SJCRH30 (cell line): ENCODE measurements around the gene NEUROD1. TPM values are rescaled to one million over a fixed set of nuclear protein-coding genes. Genes with fewer than 3 reads are reported as not detected.

Experiments used
- DNase-seq, 2 experiments: peaks; one replicate each; pipeline ENCODE4 v3.0.0-alpha.2; 2015 to 2020
- H3K27ac ChIP-seq: fragments of 250-450 bp; sonication (Bioruptor Pico); 2 replicates; pipeline ENCODE4 v1.5.1; 2020; ENCODE audit warnings: mild to moderate bottlenecking, moderate library complexity
- H3K27me3 ChIP-seq: fragments of 250-450 bp; sonication (Bioruptor Pico); 2 replicates; pipeline ENCODE4 v1.5.1; 2020; ENCODE audit warnings: mild to moderate bottlenecking, moderate library complexity
- H3K36me3 ChIP-seq: fragments of 250-450 bp; sonication (Bioruptor Pico); 2 replicates; pipeline ENCODE4 v1.5.1; 2020; ENCODE audit warnings: mild to moderate bottlenecking, moderate library complexity
- H3K4me1 ChIP-seq: fragments of 250-450 bp; sonication (Bioruptor Pico); 2 replicates; pipeline ENCODE4 v1.5.1; 2020; ENCODE audit warnings: mild to moderate bottlenecking, moderate library complexity
- H3K4me3 ChIP-seq: fragments of 250-450 bp; sonication (Bioruptor Pico); 2 replicates; pipeline ENCODE4 v1.5.1; 2020; ENCODE audit warnings: mild to moderate bottlenecking, moderate library complexity
- H3K9me3 ChIP-seq: fragments of 250-450 bp; sonication (Bioruptor Pico); replicated peaks from 2 replicates; pipeline ENCODE4 v1.5.1; 2020; ENCODE audit warnings: mild to moderate bottlenecking, moderate library complexity
- total RNA-seq: library from RNA; depleted of rRNA; stranded (reverse); fragments of >200 nt; shearing (Covaris generic); gene quantifications from 2 replicates; pipeline ENCODE4 v1.2.3, GENCODE V29; 2014

NEUROD1 gene
- total RNA-seq, 1 experiment from 2014 or later = not detected

DNA sequence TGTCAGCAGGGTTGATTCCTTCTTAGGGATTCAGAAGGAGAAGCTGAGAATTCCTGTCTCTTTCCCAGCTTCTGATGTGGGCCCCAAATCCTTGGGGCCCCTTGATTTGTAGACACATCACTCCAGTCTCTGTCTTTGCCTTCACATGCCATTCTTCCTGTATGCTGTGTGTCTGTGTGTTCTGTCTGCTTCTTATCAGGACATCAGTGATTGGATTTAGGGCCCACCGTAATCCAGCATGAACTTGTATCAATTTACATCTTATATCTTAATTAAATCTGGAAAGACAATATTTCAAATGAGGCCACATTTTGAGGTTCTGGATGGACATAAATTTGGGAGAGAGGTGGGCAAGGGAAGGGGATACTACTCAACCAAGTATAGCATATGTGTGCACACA is 9.7 kb downstream of the NEUROD1 start:
- DNase-seq = no peak
- Histone ChIP-seq H3K27me3 (no peaks in the 10 kb centered on the region), H3K9me3 (peaks cover 6% of the 10 kb centered on the region; the same call in 1 of the 2 replicates), H3K27ac (no peak overlapping the region), H3K36me3 (no peaks in the 10 kb centered on the region), H3K4me1 (no peaks in the 10 kb centered on the region; the same call in 1 of the 2 replicates), H3K4me3 (no peak overlapping the region)

DNA sequence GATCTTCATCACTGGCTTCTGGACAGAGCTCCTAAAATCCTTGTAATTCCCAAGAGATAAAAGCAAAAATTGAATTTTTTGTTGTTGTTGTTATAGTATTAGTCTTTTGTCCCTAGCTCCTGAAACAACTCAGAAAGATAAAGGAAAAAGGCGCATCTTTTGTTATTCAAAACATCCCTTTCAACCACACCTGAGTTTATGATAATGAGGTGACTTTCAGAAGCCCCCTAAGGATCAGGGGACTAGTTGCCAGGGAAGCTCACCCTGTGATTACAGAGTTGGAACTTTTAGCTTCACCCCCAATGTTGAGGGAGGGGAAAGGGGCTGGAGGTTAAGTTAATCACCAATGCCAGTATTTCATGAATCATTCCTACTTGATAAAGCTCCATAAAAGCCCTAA is 13.1 kb downstream of the NEUROD1 start:
- H3K4me1 ChIP-seq = no peaks in the 10 kb centered on the region
- H3K9me3 ChIP-seq = peaks cover 6% of the 10 kb centered on the region; the same call in 1 of the 2 replicates
- H3K4me3 ChIP-seq = no peak overlapping the region
- H3K36me3 ChIP-seq = no peaks in the 10 kb centered on the region
- H3K27ac ChIP-seq = no peak overlapping the region
- H3K27me3 ChIP-seq = no peaks in the 10 kb centered on the region
- DNase-seq = no peak

DNA sequence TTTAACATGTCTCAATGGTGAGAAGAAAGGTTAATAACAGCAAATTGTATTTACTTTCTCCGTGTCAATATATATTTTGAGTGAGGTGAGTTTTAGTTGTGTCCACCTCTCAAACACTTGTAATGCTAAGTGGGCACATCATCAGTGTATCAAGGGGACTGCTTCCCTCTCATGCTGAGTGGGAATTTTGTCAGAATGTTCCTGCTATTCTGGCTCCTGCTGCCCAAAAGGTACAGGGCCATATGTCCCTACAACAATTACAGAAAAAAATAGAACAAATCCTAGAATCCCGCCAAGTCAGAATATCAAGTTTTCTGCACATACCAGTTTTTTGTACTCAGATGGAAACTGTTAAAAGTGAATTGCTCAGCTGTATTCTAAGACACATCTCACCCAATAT is 18.0 kb downstream of the NEUROD1 start:
- H3K36me3 ChIP-seq = no peaks in the 10 kb centered on the region
- no peaks in the 10 kb centered on the region for H3K27me3 ChIP-seq
- no peak for DNase-seq
- H3K4me3 ChIP-seq = no peak overlapping the region
- no peak overlapping the region for H3K27ac ChIP-seq
- no peaks in the 10 kb centered on the region for H3K4me1 ChIP-seq
- H3K9me3 ChIP-seq = peaks cover 6% of the 10 kb centered on the region; the same call in 1 of the 2 replicates

DNA sequence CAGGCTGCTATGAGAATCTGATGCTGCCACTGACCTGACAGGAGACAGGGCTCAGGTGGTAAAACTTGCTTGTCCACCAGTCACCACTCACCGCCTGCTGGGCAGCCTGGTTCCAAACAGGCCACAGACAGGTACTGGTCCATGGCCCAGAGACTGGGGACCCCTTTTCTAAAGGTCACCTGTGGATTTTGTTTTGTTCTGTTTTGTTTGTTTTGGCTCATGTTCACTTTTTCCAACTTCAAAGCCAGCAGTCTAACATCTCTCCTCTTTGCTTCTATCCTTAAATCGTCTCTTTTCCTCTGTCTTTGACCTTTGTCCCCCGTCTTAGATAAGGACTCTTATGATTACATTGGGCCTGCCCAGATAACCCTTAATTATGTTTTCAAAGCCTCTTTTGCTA is 20.1 kb downstream of the NEUROD1 start:
- Histone ChIP-seq H3K9me3 (no peaks in the 10 kb centered on the region), H3K27me3 (no peaks in the 10 kb centered on the region), H3K4me3 (no peak overlapping the region), H3K36me3 (no peaks in the 10 kb centered on the region), H3K4me1 (no peaks in the 10 kb centered on the region), H3K27ac (no peak overlapping the region)
- DNase-seq = no peak

DNA sequence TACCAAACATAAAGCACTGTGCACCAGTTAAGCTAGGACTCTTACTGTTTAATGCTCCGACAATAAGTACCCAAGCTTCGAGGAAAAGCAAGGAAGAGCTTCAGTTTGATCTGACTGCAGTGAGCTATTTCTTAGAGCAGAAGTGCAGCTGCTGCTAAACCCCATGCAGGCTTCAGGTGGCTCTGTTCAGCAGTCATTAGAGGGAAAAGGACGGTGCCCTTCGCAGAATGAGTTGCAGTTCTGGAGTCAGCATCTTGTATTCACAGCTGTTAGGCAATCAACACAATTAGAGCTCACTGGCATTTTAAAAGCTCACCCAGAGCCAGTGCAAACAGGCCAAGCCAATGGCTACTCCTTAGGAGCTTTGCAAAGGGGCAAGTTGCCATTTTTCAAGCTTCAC is 21.9 kb downstream of the NEUROD1 start:
- Histone ChIP-seq H3K27me3 (no peaks in the 10 kb centered on the region), H3K9me3 (no peaks in the 10 kb centered on the region), H3K27ac (no peak overlapping the region), H3K4me3 (no peak overlapping the region), H3K4me1 (no peaks in the 10 kb centered on the region), H3K36me3 (no peaks in the 10 kb centered on the region)
- peak; percentile 32 to 56 for DNase-seq

DNA sequence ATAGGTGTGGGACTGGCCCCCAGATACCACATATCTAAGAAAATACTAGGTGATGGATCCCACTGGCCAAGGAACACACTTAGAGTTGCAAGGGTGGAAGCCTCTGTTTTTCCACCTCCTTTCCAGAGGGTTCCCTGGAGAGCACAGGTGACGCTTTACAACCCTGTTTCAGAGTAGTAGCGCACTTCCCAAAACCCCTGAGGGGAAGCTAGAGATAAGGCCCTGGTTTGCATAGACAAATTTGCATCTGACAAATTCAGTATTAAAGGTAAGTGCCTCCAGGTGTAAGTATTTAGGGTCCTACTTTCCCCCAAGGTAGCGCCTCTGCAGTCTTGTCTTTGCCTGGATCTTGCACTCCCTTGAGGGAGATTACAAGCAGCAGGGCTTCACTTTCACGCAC is 22.9 kb downstream of the NEUROD1 start:
- Histone ChIP-seq H3K27me3 (no peaks in the 10 kb centered on the region), H3K27ac (no peak overlapping the region), H3K4me1 (no peaks in the 10 kb centered on the region), H3K9me3 (no peaks in the 10 kb centered on the region), H3K36me3 (no peaks in the 10 kb centered on the region), H3K4me3 (no peak overlapping the region)
- no peak for DNase-seq

DNA sequence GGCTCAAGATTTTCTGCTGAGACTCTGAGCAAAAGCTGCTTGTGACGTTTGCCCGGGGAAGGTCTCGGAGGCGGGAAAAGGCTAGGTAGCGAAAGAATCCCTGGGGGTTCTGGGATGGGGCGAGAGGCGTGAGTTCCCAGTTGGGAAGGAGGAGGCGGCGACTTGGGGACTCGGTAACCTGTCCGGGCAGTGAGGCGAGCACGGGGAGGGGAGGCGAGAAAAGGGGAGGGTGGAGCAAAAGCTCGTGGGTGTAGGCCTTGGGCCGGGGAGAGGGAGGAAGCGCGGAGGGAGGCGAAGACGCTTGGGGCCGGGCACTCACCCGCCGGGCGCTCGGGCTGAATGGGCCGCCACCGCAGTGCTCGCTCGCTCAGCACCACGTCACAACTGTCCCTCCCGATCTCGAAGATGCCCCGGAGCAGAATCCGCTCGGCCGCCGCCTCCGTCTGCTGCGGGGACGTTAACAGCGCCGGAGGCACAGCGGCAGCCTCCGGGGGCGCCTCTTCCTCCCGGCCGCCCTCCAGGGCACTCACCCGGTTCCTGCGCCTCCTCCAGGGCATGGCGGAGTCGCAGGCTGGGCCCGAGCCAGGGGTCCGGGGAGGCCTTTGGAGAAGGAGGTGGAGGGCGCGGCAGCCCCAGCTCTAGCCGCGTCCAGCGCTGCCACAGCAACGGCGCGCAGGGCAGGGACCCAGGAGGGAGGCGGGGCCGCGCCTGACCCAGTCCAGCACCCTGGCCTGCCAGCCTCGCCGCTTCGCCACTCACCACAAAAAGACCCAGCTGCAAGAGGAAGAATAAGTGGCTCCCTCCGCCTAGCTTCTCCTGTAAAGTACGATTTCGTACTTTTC is 23.6 kb downstream of the NEUROD1 start, which contains the start of gene CERKL:
Gene CERKL, minus strand, starts transcription at position 656 of the 842 bp plus-strand sequence. Its CDS starts 99 bp downstream, at position 557.
- H3K27me3 ChIP-seq = no peaks in the 10 kb centered on the region
- no peaks in the 10 kb centered on the region for H3K4me1 ChIP-seq
- no peaks in the 10 kb centered on the region for H3K9me3 ChIP-seq
- no peak within 1 kb of the TSS for H3K27ac ChIP-seq
- no peak within 1 kb of the TSS for H3K4me3 ChIP-seq
- no peaks in the 10 kb centered on the region for H3K36me3 ChIP-seq
- no peak for DNase-seq

DNA sequence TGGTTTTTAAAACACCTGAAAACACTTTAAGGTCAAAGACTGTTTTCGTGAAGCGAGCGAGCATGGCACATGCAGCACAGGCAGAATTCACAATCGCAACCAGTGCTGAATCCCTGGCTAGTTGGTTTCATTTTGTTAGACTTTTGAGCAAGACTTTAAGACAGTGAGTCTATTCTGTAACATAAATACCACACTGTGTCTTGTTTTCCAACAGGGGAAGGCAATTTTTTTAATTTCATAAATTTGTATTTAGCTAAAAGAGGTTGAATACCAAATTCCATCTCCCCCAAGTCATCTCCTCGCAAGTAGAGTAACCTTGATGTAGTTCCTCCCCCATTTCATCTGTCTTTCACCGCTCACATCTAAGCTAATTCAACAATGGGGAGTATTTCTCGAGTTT is 24.8 kb downstream of the NEUROD1 start:
- Histone ChIP-seq H3K4me3 (no peak overlapping the region), H3K36me3 (no peaks in the 10 kb centered on the region), H3K9me3 (no peaks in the 10 kb centered on the region), H3K27ac (no peak overlapping the region), H3K27me3 (no peaks in the 10 kb centered on the region), H3K4me1 (no peaks in the 10 kb centered on the region)
- no peak for DNase-seq

DNA sequence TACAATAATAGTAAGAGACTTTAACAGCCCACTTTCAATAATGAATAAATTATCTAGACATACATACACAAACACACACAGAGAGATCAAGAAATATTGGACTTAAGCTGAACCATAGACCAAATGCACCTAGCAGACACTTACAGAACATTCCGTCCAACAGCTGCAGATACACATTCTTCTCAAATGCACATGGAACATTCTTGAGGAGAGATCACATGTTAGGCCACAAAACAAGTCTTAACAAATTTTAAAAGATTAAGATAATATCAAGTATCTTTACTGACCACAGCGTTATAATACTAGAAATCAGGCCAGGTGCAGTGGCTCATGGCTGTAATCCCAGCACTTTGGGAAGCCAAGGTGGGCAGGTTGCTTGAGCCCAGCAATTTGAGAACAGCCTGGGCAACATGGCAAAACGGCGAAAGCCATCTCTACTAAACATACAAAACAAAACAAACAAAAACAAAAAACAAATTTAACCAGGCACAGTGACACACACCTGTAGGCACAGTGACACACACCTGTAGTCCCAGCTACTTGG is 30.8 kb downstream of the NEUROD1 start:
- no peaks in the 10 kb centered on the region for H3K36me3 ChIP-seq
- H3K27me3 ChIP-seq = no peaks in the 10 kb centered on the region
- H3K4me1 ChIP-seq = peaks cover 10% of the 10 kb centered on the region; the same call in 1 of the 2 replicates
- no peak overlapping the region for H3K4me3 ChIP-seq
- peaks cover 2% of the 10 kb centered on the region; the same call in 1 of the 2 replicates for H3K9me3 ChIP-seq
- no peak overlapping the region for H3K27ac ChIP-seq
- peak in 1 of 2 experiments; percentile 41 for DNase-seq

DNA sequence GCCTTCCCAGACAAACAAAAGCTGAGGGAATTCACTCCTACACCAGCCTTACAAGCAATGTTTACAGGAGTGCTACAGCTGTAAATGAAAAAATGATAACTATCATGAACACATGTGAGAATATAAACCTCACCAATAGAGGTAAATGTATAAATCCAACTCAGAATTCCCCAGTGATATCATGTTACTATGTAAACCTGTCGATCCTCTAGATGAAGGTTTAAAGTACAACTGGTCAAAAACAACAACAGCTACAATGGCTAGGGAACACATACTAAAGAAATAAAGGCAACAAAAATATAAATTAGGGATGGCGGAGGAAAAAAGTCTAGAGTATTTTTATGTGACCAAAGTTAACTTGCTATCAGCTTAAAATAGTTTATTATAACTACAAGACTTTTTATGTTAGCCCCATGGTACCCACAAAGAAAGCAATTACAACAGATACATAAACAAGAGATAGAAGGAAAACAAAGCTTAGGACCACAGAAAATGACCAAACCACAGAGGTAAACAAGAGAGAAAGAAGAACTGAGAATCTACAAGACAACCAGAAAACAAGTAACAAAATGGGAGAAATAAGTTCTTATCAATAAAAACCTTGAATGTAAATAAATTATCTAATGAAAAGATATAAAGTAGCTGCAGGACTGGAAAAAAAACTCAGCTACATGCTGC is 31.7 kb downstream of the NEUROD1 start:
- no peak for DNase-seq
- peaks cover 10% of the 10 kb centered on the region; the same call in 1 of the 2 replicates for H3K4me1 ChIP-seq
- no peaks in the 10 kb centered on the region for H3K36me3 ChIP-seq
- H3K27ac ChIP-seq = no peak overlapping the region
- H3K9me3 ChIP-seq = peaks cover 2% of the 10 kb centered on the region; the same call in 1 of the 2 replicates
- no peaks in the 10 kb centered on the region for H3K27me3 ChIP-seq
- H3K4me3 ChIP-seq = no peak overlapping the region

DNA sequence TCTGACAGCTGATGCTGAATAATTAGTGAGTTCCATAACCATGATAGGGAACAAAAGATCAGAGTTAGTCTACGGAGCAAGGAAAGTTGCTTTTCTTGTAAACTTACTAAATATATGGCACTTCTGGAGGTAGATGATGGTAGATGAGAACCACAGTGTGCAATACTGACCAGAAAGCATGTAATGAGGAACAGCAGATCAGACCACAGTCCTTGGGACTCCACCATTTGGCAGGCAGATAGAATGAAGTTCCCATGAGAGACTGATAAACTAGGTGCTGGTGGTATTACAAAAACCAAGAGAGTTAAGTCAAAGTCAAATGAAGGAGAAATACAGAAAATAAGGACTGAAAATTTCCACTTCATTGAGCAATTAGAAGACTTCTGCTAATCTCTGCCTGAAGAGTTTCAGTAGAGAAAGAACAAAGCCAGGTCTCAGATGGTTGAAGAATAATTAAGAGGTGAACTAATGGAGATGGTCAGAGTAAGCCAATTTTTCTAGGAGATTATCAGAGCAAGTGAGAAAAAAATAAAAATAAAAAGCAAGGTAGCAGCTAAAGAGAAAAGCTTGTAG is 33.8 kb downstream of the NEUROD1 start:
- Histone ChIP-seq H3K27me3 (no peaks in the 10 kb centered on the region), H3K36me3 (no peaks in the 10 kb centered on the region), H3K27ac (no peak overlapping the region), H3K4me1 (peaks cover 17% of the 10 kb centered on the region), H3K9me3 (peaks cover 2% of the 10 kb centered on the region; the same call in 1 of the 2 replicates), H3K4me3 (no peak overlapping the region)
- DNase-seq = no peak

DNA sequence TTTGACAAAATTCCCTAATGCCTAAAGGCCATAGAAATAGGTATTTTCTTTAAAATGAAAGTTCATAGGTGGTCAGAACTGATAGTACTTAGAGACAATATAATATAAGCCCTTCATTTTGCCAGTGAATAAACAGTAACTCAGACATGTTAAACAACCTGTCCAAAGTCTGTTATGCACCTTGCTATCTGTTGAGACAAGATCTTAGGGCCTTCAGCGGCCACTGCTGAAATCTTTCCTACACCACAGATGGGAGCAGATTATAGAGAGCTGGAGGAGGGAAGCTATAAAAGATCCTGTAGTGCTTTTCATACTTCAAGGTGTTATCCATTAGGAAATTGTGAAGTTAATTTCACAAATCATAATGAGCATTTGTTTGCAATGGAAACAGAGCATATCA is 37.2 kb downstream of the NEUROD1 start:
- Histone ChIP-seq H3K4me1 (peaks cover 8% of the 10 kb centered on the region), H3K27me3 (no peaks in the 10 kb centered on the region), H3K36me3 (no peaks in the 10 kb centered on the region), H3K27ac (no peak overlapping the region), H3K9me3 (peaks cover 2% of the 10 kb centered on the region; the same call in 1 of the 2 replicates), H3K4me3 (no peak overlapping the region)
- no peak for DNase-seq

DNA sequence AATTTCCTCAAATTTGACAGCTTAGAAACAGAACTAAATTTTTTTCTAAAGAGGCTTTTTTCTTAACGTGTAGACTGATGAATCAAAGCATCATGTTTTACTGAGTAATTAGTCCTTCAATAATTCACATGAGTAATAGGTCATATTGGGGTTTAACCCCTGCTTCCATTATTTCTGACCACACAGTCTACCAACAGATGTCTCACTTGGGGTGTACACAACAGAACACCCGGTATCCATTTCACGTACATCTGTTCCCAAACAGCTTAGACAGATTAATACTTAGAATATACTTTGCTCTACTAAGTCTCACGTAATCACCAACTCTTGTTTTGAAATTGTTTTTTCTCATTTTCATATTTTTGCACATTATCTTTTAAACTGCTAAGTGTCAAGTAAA is 38.2 kb downstream of the NEUROD1 start:
- peak; percentile 19 to 67 for DNase-seq
- no peaks in the 10 kb centered on the region for H3K27me3 ChIP-seq
- no peaks in the 10 kb centered on the region for H3K36me3 ChIP-seq
- H3K4me1 ChIP-seq = peaks cover 8% of the 10 kb centered on the region
- H3K4me3 ChIP-seq = no peak overlapping the region
- H3K9me3 ChIP-seq = no peaks in the 10 kb centered on the region; the same call in 1 of the 2 replicates
- no peak overlapping the region for H3K27ac ChIP-seq

DNA sequence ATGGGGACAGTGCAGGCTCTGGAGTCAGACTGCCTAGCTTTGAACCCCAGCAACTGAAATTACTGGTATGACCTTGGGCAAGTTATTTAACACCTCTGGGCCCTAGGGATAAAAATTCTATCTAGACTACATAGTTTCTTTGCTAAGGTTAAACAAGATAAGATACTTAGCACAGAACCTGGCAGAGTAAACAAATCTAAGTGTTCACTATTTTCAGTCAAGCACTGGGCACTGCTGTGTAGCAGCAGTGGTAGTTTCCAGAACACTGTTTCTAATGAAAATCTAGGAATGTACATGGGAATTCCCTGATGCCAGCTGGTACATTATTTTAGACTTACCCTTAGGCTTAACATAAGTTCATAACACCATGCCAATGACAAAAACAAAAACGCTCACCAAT is 40.6 kb downstream of the NEUROD1 start:
- no peak overlapping the region for H3K27ac ChIP-seq
- no peaks in the 10 kb centered on the region for H3K36me3 ChIP-seq
- H3K4me1 ChIP-seq = peaks cover 8% of the 10 kb centered on the region
- H3K4me3 ChIP-seq = no peak overlapping the region
- DNase-seq = no peak
- H3K27me3 ChIP-seq = no peaks in the 10 kb centered on the region
- H3K9me3 ChIP-seq = no peaks in the 10 kb centered on the region
